GM12878 (cell line): ENCODE results near the gene SPTBN1.

Experiments used
- ETV6 ChIP-seq, 2 experiments: fragments of 450-650 bp in 1 of 2; IDR thresholded peaks in 1 of 2; conservative IDR thresholded peaks in 1 of 2; 2 replicates each; pipeline ENCODE4 v1.6.1; 2014; ENCODE audit warnings: antibody characterized with exemption in 1 of 2, borderline replicate concordance in 1 of 2, low read depth in 1 of 2, mild to moderate bottlenecking in 1 of 2, moderate library complexity in 1 of 2
- POLR2A ChIP-seq: IDR thresholded peaks from 2 replicates; pipeline ENCODE4 v1.6.1; 2011; ENCODE audit warnings: low read depth, mild to moderate bottlenecking, low read length

- no peak for TF ChIP-seq POLR2A
- no peak for TF ChIP-seq ETV6 (conservative IDR thresholded peaks at IDR 0.05 in 1 of 2, IDR thresholded peaks at IDR 0.05 in 1 of 2; ENCODE audit: borderline replicate concordance in 1 of 2, low read depth in 1 of 2)
Observed at GRCh38 chr2:54471221-54471711, 15.1 kb downstream of the SPTBN1 start.
